Ishikawa (cell line): ENCODE data around the gene TCP1.

Experiments
- CEBPB ChIP-seq: IDR thresholded peaks from 2 replicates; pipeline ENCODE4 v1.6.1; 2012
- CREB1 ChIP-seq: IDR thresholded peaks from 2 replicates; pipeline ENCODE4 v1.6.1; 2012; ENCODE audit warnings: low read depth
- EGR1 ChIP-seq: IDR thresholded peaks from 2 replicates; pipeline ENCODE4 v1.6.1; 2012
- EP300 ChIP-seq: IDR thresholded peaks from 2 replicates; pipeline ENCODE4 v1.6.1; 2012; ENCODE audit warnings: borderline replicate concordance
- FOXM1 ChIP-seq: IDR thresholded peaks from 2 replicates; pipeline ENCODE4 v1.6.1; 2012; ENCODE audit warnings: low read depth, borderline replicate concordance
- MAX ChIP-seq: IDR thresholded peaks from 2 replicates; pipeline ENCODE4 v1.6.1; 2012
- NFIC ChIP-seq: IDR thresholded peaks from 2 replicates; pipeline ENCODE4 v1.6.1; 2012
- RAD21 ChIP-seq: IDR thresholded peaks from 2 replicates; pipeline ENCODE4 v1.6.1; 2012; ENCODE audit warnings: low read depth
- REST ChIP-seq: IDR thresholded peaks from 2 replicates; pipeline ENCODE4 v1.6.1; 2012; ENCODE audit warnings: low read depth, mild to moderate bottlenecking
- TAF1 ChIP-seq: IDR thresholded peaks from 2 replicates; pipeline ENCODE4 v1.6.1; 2012; ENCODE audit warnings: low read depth, mild to moderate bottlenecking
- TCF12 ChIP-seq: IDR thresholded peaks from 2 replicates; pipeline ENCODE4 v1.6.1; 2012; ENCODE audit warnings: low read depth
- TEAD4 ChIP-seq: IDR thresholded peaks from 2 replicates; pipeline ENCODE4 v1.6.1; 2012
- YY1 ChIP-seq: IDR thresholded peaks from 2 replicates; pipeline ENCODE4 v1.6.1; 2012; ENCODE audit warnings: low read depth
- ZBTB7A ChIP-seq: IDR thresholded peaks from 2 replicates; pipeline ENCODE4 v1.6.1; 2012; ENCODE audit warnings: low read depth
- TF ChIP-seq, protein P1 (sequence below): IDR thresholded peaks from 2 replicates; pipeline ENCODE4 v1.6.1; 2012

The TCP1 gene

DNA sequence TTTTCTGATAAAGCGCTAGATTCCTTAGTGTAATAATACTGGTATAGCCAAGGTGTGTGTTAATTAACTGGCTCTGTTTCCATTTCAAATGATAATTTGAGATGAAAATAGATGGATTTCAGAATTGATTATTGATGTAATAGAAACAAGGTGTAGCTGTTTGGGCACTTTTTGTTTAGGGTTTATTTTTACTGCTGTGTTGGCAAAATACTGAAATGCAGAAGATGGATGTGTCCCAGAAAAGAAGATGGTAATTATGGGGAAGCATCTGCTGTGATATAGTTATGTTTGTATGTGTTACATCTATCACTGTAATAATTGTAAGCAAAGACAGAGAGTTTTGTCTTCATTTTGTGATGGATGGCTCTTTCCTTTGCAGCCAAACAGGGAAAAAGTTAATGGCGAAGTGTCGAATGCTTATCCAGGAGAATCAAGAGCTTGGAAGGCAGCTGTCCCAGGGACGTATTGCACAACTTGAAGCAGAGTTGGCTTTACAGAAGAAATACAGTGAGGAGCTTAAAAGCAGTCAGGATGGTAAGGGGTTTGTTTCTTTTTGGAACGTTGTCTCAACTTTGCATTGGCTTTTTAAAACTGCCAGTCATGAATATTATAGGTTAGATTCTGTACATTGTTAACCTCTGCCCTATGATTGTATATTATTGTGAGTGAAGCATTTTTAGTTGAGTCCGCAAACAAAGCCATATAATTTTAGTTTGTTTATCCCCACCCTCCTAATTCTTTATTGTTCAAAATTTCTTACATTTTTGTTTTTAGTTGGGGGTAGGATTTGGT lies 36.1 kb downstream of the TCP1 start:
- no peak for TF ChIP-seq TAF1
- TF ChIP-seq CEBPB: no peak
- TF ChIP-seq ZBTB7A: no peak
- TF ChIP-seq, protein P1, sequence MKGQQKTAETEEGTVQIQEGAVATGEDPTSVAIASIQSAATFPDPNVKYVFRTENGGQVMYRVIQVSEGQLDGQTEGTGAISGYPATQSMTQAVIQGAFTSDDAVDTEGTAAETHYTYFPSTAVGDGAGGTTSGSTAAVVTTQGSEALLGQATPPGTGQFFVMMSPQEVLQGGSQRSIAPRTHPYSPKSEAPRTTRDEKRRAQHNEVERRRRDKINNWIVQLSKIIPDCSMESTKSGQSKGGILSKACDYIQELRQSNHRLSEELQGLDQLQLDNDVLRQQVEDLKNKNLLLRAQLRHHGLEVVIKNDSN: no peak
- no peak for TF ChIP-seq CREB1
- TF ChIP-seq EGR1: no peak
- TF ChIP-seq YY1: no peak
- TF ChIP-seq RAD21: no peak
- no peak for TF ChIP-seq TEAD4
- no peak for TF ChIP-seq TCF12
- TF ChIP-seq NFIC: no peak
- no peak for TF ChIP-seq MAX

DNA sequence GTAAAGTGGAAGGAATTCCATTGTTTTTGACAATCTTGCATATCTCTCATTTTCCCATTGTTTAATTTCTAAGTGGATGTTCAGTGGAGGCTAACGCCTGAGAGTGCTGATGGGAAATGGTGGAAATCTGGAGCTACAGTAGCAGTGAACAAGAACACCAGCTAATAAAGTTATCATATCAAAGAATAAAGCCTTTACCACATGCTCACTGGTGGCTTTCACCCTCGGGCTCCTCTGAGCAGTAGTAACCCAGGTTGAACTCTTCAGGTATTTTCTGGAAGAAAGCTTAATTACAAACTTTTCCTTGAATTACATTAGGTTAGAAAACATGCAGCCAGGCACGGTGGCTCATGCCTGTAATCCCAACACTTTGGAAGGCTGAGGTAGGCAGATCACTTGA lies 38.0 kb downstream of the TCP1 start:
- no peak for TF ChIP-seq CEBPB
- TF ChIP-seq, protein P1: no peak
- no peak for TF ChIP-seq ZBTB7A
- TF ChIP-seq REST: no peak
- TF ChIP-seq MAX: no peak
- no peak for TF ChIP-seq EGR1
- no peak for TF ChIP-seq FOXM1
- no peak for TF ChIP-seq RAD21
- no peak for TF ChIP-seq TCF12
- TF ChIP-seq YY1: no peak
- TF ChIP-seq TAF1: no peak
- TF ChIP-seq CREB1: no peak
- no peak for TF ChIP-seq TEAD4
- no peak for TF ChIP-seq EP300
- TF ChIP-seq NFIC: no peak

GRCh38 chr6:159746759-159747158 lies 42.6 kb downstream of the TCP1 start:
- TF ChIP-seq MAX (no peak), CREB1 (no peak), RAD21 (no peak), REST (no peak), TCF12 (no peak), CEBPB (no peak), FOXM1 (no peak), NFIC (no peak), ZBTB7A (no peak), TAF1 (no peak), YY1 (no peak), EP300 (no peak), EGR1 (no peak), TEAD4 (no peak)
- TF ChIP-seq, protein P1: no peak

GRCh38 chr6:159745081-159745480 lies 44.3 kb downstream of the TCP1 start:
- TF ChIP-seq EP300: no peak
- no peak for TF ChIP-seq YY1
- no peak for TF ChIP-seq TEAD4
- TF ChIP-seq CEBPB: no peak
- TF ChIP-seq, protein P1: no peak
- no peak for TF ChIP-seq FOXM1
- no peak for TF ChIP-seq NFIC

- no peak for TF ChIP-seq FOXM1
- TF ChIP-seq, protein P1: no peak
- TF ChIP-seq NFIC: no peak
- no peak for TF ChIP-seq ZBTB7A
- TF ChIP-seq MAX: no peak
- TF ChIP-seq TCF12: no peak
- TF ChIP-seq TAF1: no peak
- TF ChIP-seq CEBPB: no peak
- TF ChIP-seq EGR1: no peak
- no peak for TF ChIP-seq CREB1
- TF ChIP-seq EP300: no peak
- no peak for TF ChIP-seq RAD21
- no peak for TF ChIP-seq YY1
- no peak for TF ChIP-seq REST
- TF ChIP-seq TEAD4: no peak
These were observed 47.2 kb downstream of the TCP1 start for GRCh38 chr6:159742165-159742564.
